Measurements from ENCODE around the gene SRSF8. TPM values are rescaled to one million over a fixed set of nuclear protein-coding genes. Genes with fewer than 3 reads are reported as not detected.

Gene SRSF8
- total and polyA plus RNA-seq, 9 of the 15 experiments (the other 6 are each of a cell fraction or from before 2014, with no cell fraction given) = 18.0 to 53.4 (median 27.9) TPM

- TF ChIP-seq PHF20 (IDR thresholded peaks at IDR 0.05; ENCODE audit: partially characterized antibody) = peak; percentile 77
- TF ChIP-seq CTCFL (IDR thresholded peaks at IDR 0.05; ENCODE audit: borderline replicate concordance, insufficient read depth, low read depth, low read length, poor library complexity, severe bottlenecking) = no peak
- TF ChIP-seq SNRNP70 (optimal IDR thresholded peaks at IDR 0.05; ENCODE audit: low read depth, low read length) = no peak
- TF ChIP-seq CREB1 (IDR thresholded peaks at IDR 0.05) = no peak
- TF ChIP-seq CREB1 (CRISPR knock-in tag; IDR thresholded peaks at IDR 0.05) = no peak
- no peak for TF ChIP-seq MTA2 (IDR thresholded peaks at IDR 0.05; ENCODE audit: low read depth)
- TF ChIP-seq MECOM (CRISPR knock-in tag; IDR thresholded peaks at IDR 0.05) = no peak
- TF ChIP-seq GABPB2 (CRISPR knock-in tag; conservative IDR thresholded peaks at IDR 0.05) = no peak
- TF ChIP-seq EGR1 (conservative IDR thresholded peaks at IDR 0.05) = 0 out of 2 replicates have a peak, but pooled peaks have one; percentile 10
- no peak for TF ChIP-seq ZBTB26 (CRISPR knock-in tag; IDR thresholded peaks at IDR 0.05)
- no peak for TF ChIP-seq HEY1 (CRISPR knock-in tag; IDR thresholded peaks at IDR 0.05; ENCODE audit: borderline replicate concordance)
- TF ChIP-seq ZNF695 (CRISPR knock-in tag; IDR thresholded peaks at IDR 0.05) = no peak
- TF ChIP-seq RBM22 (IDR thresholded peaks at IDR 0.05; ENCODE audit: low read depth, low read length, poor library complexity, severe bottlenecking) = no peak
- 0 out of 2 replicates have a peak, but pooled peaks have one; percentile 33 for TF ChIP-seq GATAD2A (IDR thresholded peaks at IDR 0.05)
- TF ChIP-seq ARID3A (IDR thresholded peaks at IDR 0.05; ENCODE audit: borderline replicate concordance, low read depth, low read length) = no peak
- TF ChIP-seq PKNOX1 (IDR thresholded peaks at IDR 0.05) = no peak
- no peak for TF ChIP-seq JUNB (CRISPR knock-in tag; conservative IDR thresholded peaks at IDR 0.05)
- TF ChIP-seq CSDE1 (IDR thresholded peaks at IDR 0.05) = no peak
These were observed 22.4 kb downstream of the SRSF8 start (continued) for GRCh38 chr11:95088946-95089619.
